HL-60 (cell line): Measurements from ENCODE around the gene SIPA1L3.

Source experiments
- DNase-seq, 2 experiments: peaks; one replicate each; pipeline ENCODE4 v3.0.0-alpha.2; 2010 to 2020; ENCODE audit warnings: low read depth in 1 of 2, low spot score in 1 of 2
- H3K27ac ChIP-seq: fragments of 250-450 bp; sonication (Bioruptor Pico); replicated peaks from 2 replicates; pipeline ENCODE4 v1.5.1; 2020; ENCODE audit warnings: mild to moderate bottlenecking, moderate library complexity
- H3K27me3 ChIP-seq: fragments of 250-450 bp; sonication (Bioruptor Pico); 2 replicates; pipeline ENCODE4 v1.5.1; 2021; ENCODE audit warnings: mild to moderate bottlenecking, moderate library complexity; ENCODE audit not compliant: insufficient read depth, poor library complexity, severe bottlenecking
- H3K4me3 ChIP-seq: replicated peaks from 2 replicates; pipeline ENCODE4 v1.5.1; 2011; ENCODE audit warnings: mild to moderate bottlenecking, control low read depth, low read length; ENCODE audit not compliant: insufficient read depth
- GABPA ChIP-seq: IDR thresholded peaks from 2 replicates; pipeline ENCODE4 v1.6.1; 2012; ENCODE audit warnings: low read depth
- POLR2AphosphoS5 ChIP-seq: IDR thresholded peaks from 2 replicates; pipeline ENCODE4 v1.6.1; 2012; ENCODE audit warnings: low read depth
- REST ChIP-seq: IDR thresholded peaks from 2 replicates; pipeline ENCODE4 v1.6.1; 2012; ENCODE audit warnings: low read depth; ENCODE audit not compliant: insufficient replicate concordance
- SPI1 ChIP-seq: IDR thresholded peaks from 2 replicates; pipeline ENCODE4 v1.6.1; 2012; ENCODE audit warnings: low read depth, mild to moderate bottlenecking, borderline replicate concordance
- TF ChIP-seq, protein P1 (sequence below): IDR thresholded peaks from one replicate; pipeline ENCODE4 v1.5.1; 2011; ENCODE audit warnings: low read length, control low read depth, inconsistent platforms; ENCODE audit not compliant: insufficient read depth

SIPA1L3 gene

DNA sequence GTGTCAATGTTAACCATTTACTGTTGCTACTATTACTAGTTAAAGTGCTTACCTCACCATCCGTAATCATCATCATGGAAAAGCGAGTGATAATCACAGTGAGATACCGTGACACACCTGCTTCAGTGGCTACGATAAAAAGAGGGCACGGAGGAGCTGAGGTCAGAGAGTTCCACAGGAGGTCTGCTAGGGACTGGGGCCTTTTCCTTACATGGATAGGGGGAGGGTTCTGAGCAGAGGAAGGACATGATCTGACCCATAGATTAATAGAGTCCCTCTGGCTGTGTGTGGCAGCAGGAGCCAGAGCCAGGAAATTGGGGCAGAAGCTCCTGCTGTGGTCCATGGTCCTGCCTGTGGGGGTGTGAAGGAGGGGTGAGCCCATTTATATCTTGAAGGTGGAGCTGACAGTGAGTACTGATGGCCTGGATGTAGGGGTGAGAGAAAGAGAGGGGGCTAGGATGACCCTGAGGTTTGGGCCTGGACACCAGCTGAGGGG is 136.7 kb downstream of the SIPA1L3 start:
- H3K27ac ChIP-seq: no peak overlapping the region
- TF ChIP-seq SPI1: no peak
- TF ChIP-seq POLR2AphosphoS5: no peak
- TF ChIP-seq GABPA: no peak
- TF ChIP-seq, protein P1, sequence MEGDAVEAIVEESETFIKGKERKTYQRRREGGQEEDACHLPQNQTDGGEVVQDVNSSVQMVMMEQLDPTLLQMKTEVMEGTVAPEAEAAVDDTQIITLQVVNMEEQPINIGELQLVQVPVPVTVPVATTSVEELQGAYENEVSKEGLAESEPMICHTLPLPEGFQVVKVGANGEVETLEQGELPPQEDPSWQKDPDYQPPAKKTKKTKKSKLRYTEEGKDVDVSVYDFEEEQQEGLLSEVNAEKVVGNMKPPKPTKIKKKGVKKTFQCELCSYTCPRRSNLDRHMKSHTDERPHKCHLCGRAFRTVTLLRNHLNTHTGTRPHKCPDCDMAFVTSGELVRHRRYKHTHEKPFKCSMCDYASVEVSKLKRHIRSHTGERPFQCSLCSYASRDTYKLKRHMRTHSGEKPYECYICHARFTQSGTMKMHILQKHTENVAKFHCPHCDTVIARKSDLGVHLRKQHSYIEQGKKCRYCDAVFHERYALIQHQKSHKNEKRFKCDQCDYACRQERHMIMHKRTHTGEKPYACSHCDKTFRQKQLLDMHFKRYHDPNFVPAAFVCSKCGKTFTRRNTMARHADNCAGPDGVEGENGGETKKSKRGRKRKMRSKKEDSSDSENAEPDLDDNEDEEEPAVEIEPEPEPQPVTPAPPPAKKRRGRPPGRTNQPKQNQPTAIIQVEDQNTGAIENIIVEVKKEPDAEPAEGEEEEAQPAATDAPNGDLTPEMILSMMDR: no peak
- TF ChIP-seq REST: no peak
- DNase-seq: no peak
- H3K27me3 ChIP-seq: no peaks in the 10 kb centered on the region
- no peak overlapping the region for H3K4me3 ChIP-seq

GRCh38 chr19:38044267-38045111 is 137.5 kb downstream of the SIPA1L3 start:
- TF ChIP-seq POLR2AphosphoS5: no peak
- TF ChIP-seq, protein P1: no peak
- no peak for TF ChIP-seq SPI1
- TF ChIP-seq GABPA: no peak
- TF ChIP-seq REST: no peak
- Histone ChIP-seq H3K27ac (no peak overlapping the region), H3K4me3 (no peak overlapping the region), H3K27me3 (no peaks in the 10 kb centered on the region)
- no peak for DNase-seq

DNA sequence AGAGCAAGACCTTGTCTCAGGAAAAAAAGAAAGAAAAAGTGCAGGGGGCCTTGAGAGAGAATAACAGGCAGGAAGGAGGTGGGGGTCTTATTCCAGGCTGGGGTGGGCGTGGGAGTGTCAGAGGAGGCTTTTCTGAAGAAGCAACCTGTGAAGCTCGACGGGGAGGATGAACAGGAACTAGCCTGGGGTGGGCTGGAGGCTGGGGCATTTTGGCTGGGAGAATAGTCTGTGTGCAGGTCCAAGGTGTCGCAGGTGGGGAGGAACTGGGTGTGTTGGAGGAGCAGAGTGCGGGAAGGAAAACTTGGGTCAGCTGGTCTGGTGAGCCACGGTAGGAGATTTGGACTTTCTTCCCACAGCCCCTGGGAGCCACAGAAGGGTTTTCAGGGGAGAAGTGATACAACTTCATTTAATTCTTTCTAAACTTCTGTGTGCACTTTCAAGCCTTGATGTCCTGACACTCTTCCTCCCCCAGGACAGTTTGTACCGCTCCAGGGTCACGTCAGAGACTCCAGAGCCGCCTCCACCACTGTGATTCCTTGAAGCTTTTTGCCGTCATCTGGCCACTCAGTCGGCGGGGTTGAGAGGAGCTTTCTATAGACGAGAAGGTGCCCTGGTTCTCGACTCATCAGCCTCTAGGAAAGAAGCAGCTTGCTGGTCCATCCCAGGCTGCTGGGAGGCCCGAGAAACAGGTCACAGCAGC is 138.7 kb downstream of the SIPA1L3 start:
- H3K4me3 ChIP-seq: no peak overlapping the region
- no peak for TF ChIP-seq POLR2AphosphoS5
- no peak for TF ChIP-seq REST
- TF ChIP-seq SPI1: no peak
- TF ChIP-seq GABPA: no peak
- TF ChIP-seq, protein P1: no peak
- no peak for DNase-seq
- no peak overlapping the region for H3K27ac ChIP-seq
- H3K27me3 ChIP-seq: no peaks in the 10 kb centered on the region
